ENCODE measurements around the gene SKP1.

SKP1 gene

GRCh38 chr5:134132372-134133187, 44.2 kb downstream of the SKP1 start:
- no peak overlapping the region for H3K9ac ChIP-seq (ENCODE audit: low read length)
- no peaks in the 10 kb centered on the region for H3K9me3 ChIP-seq (ENCODE audit: control insufficient read depth, low read length)
- no peaks in the 10 kb centered on the region for H3K27me3 ChIP-seq (replicated peaks; ENCODE audit: control insufficient read depth, insufficient read depth, low read length)
- no peaks in the 10 kb centered on the region for H3K4me1 ChIP-seq (ENCODE audit: control insufficient read depth, insufficient read depth, low read length)
- H3K4me3 ChIP-seq (ENCODE audit: low read length): no peak overlapping the region
- peaks cover 37% of the 10 kb centered on the region for H3K36me3 ChIP-seq (ENCODE audit: control insufficient read depth, insufficient read depth, low read length, severe bottlenecking)
- no peak for DNase-seq (ENCODE audit: low read depth)

- Histone ChIP-seq H3K4me1 (ENCODE audit: control insufficient read depth, insufficient read depth, low read length) (no peaks in the 10 kb centered on the region), H3K27me3 (replicated peaks; ENCODE audit: control insufficient read depth, insufficient read depth, low read length) (no peaks in the 10 kb centered on the region), H3K9ac (ENCODE audit: low read length) (no peak overlapping the region), H3K4me3 (ENCODE audit: low read length) (no peak overlapping the region), H3K36me3 (ENCODE audit: control insufficient read depth, insufficient read depth, low read length, severe bottlenecking) (peaks cover 35% of the 10 kb centered on the region), H3K9me3 (ENCODE audit: control insufficient read depth, low read length) (no peaks in the 10 kb centered on the region)
- no peak for DNase-seq (ENCODE audit: low read depth)
These were observed 45.0 kb downstream of the SKP1 start for GRCh38 chr5:134131578-134132350.

- DNase-seq (ENCODE audit: low read depth): no peak
- Histone ChIP-seq H3K4me3 (ENCODE audit: low read length) (no peak overlapping the region), H3K27me3 (replicated peaks; ENCODE audit: control insufficient read depth, insufficient read depth, low read length) (no peaks in the 10 kb centered on the region), H3K36me3 (ENCODE audit: control insufficient read depth, insufficient read depth, low read length, severe bottlenecking) (peaks cover 29% of the 10 kb centered on the region), H3K9me3 (ENCODE audit: control insufficient read depth, low read length) (no peaks in the 10 kb centered on the region), H3K9ac (ENCODE audit: low read length) (no peak overlapping the region), H3K4me1 (ENCODE audit: control insufficient read depth, insufficient read depth, low read length) (no peaks in the 10 kb centered on the region)
These were observed 45.6 kb downstream of the SKP1 start for GRCh38 chr5:134131165-134131564.

GRCh38 chr5:134130239-134130945, 46.4 kb downstream of the SKP1 start:
- H3K9me3 ChIP-seq (ENCODE audit: control insufficient read depth, low read length): no peaks in the 10 kb centered on the region
- no peaks in the 10 kb centered on the region for H3K27me3 ChIP-seq (replicated peaks; ENCODE audit: control insufficient read depth, insufficient read depth, low read length)
- DNase-seq (ENCODE audit: low read depth): no peak
- peaks cover 7% of the 10 kb centered on the region for H3K4me1 ChIP-seq (ENCODE audit: control insufficient read depth, insufficient read depth, low read length)
- no peak overlapping the region for H3K9ac ChIP-seq (ENCODE audit: low read length)
- no peak overlapping the region for H3K4me3 ChIP-seq (ENCODE audit: low read length)
- peaks cover 24% of the 10 kb centered on the region for H3K36me3 ChIP-seq (ENCODE audit: control insufficient read depth, insufficient read depth, low read length, severe bottlenecking)

GRCh38 chr5:134129411-134130238, 47.1 kb downstream of the SKP1 start:
- H3K9ac ChIP-seq (ENCODE audit: low read length): no peak overlapping the region
- H3K9me3 ChIP-seq (ENCODE audit: control insufficient read depth, low read length): no peaks in the 10 kb centered on the region
- no peaks in the 10 kb centered on the region for H3K27me3 ChIP-seq (replicated peaks; ENCODE audit: control insufficient read depth, insufficient read depth, low read length)
- peaks cover 20% of the 10 kb centered on the region for H3K36me3 ChIP-seq (ENCODE audit: control insufficient read depth, insufficient read depth, low read length, severe bottlenecking)
- H3K4me1 ChIP-seq (ENCODE audit: control insufficient read depth, insufficient read depth, low read length): peaks cover 15% of the 10 kb centered on the region
- no peak overlapping the region for H3K4me3 ChIP-seq (ENCODE audit: low read length)
- DNase-seq (ENCODE audit: low read depth): no peak

- DNase-seq (ENCODE audit: low read depth): no peak
- Histone ChIP-seq H3K9me3 (ENCODE audit: control insufficient read depth, low read length) (no peaks in the 10 kb centered on the region), H3K27me3 (replicated peaks; ENCODE audit: control insufficient read depth, insufficient read depth, low read length) (no peaks in the 10 kb centered on the region), H3K4me3 (ENCODE audit: low read length) (no peak overlapping the region), H3K9ac (ENCODE audit: low read length) (no peak overlapping the region), H3K4me1 (ENCODE audit: control insufficient read depth, insufficient read depth, low read length) (peaks cover 23% of the 10 kb centered on the region), H3K36me3 (ENCODE audit: control insufficient read depth, insufficient read depth, low read length, severe bottlenecking) (peaks cover 13% of the 10 kb centered on the region)
These were observed 48.1 kb downstream of the SKP1 start for GRCh38 chr5:134128648-134128995.

- Histone ChIP-seq H3K27me3 (replicated peaks; ENCODE audit: control insufficient read depth, insufficient read depth, low read length) (no peaks in the 10 kb centered on the region), H3K36me3 (ENCODE audit: control insufficient read depth, insufficient read depth, low read length, severe bottlenecking) (peaks cover 13% of the 10 kb centered on the region), H3K4me3 (ENCODE audit: low read length) (no peak overlapping the region), H3K9ac (ENCODE audit: low read length) (no peak overlapping the region), H3K9me3 (ENCODE audit: control insufficient read depth, low read length) (no peaks in the 10 kb centered on the region), H3K4me1 (ENCODE audit: control insufficient read depth, insufficient read depth, low read length) (peaks cover 23% of the 10 kb centered on the region)
- DNase-seq (ENCODE audit: low read depth): no peak
These were observed 48.6 kb downstream of the SKP1 start for GRCh38 chr5:134127988-134128647.

GRCh38 chr5:134127376-134127861, 49.3 kb downstream of the SKP1 start:
- Histone ChIP-seq H3K27me3 (replicated peaks; ENCODE audit: control insufficient read depth, insufficient read depth, low read length) (no peaks in the 10 kb centered on the region), H3K9me3 (ENCODE audit: control insufficient read depth, low read length) (no peaks in the 10 kb centered on the region), H3K4me1 (ENCODE audit: control insufficient read depth, insufficient read depth, low read length) (peaks cover 23% of the 10 kb centered on the region), H3K36me3 (ENCODE audit: control insufficient read depth, insufficient read depth, low read length, severe bottlenecking) (peaks cover 13% of the 10 kb centered on the region), H3K4me3 (ENCODE audit: low read length) (no peak overlapping the region), H3K9ac (ENCODE audit: low read length) (no peak overlapping the region)
- DNase-seq (ENCODE audit: low read depth): peak; percentile 50

GRCh38 chr5:134125039-134126015, 51.4 kb downstream of the SKP1 start:
- H3K27me3 ChIP-seq (replicated peaks; ENCODE audit: control insufficient read depth, insufficient read depth, low read length): no peaks in the 10 kb centered on the region
- peaks cover 8% of the 10 kb centered on the region for H3K36me3 ChIP-seq (ENCODE audit: control insufficient read depth, insufficient read depth, low read length, severe bottlenecking)
- peak overlapping the region; percentile 43 for H3K9ac ChIP-seq (ENCODE audit: low read length)
- no peak overlapping the region for H3K4me3 ChIP-seq (ENCODE audit: low read length)
- H3K9me3 ChIP-seq (ENCODE audit: control insufficient read depth, low read length): no peaks in the 10 kb centered on the region
- peak; percentile 91 for DNase-seq (ENCODE audit: low read depth)
- peaks cover 23% of the 10 kb centered on the region for H3K4me1 ChIP-seq (ENCODE audit: control insufficient read depth, insufficient read depth, low read length)
